PFSK-1 (cell line): ENCODE measurements around the gene ZMYM5.

Experiments used
- FOXP2 ChIP-seq: optimal IDR thresholded peaks from 2 replicates; pipeline ENCODE3; 2011; ENCODE audit warnings: borderline replicate concordance, control low read depth, inconsistent platforms; ENCODE audit not compliant: insufficient read depth; ENCODE audit errors: extremely low read length, extremely low read depth
- POLR2AphosphoS5 ChIP-seq: IDR thresholded peaks from 2 replicates; pipeline ENCODE4 v1.6.1; 2012; ENCODE audit warnings: low read depth, mild to moderate bottlenecking, control low read depth, low read length, moderate library complexity
- SIN3A ChIP-seq: IDR thresholded peaks from 2 replicates; pipeline ENCODE4 v1.6.1; 2012; ENCODE audit warnings: mild to moderate bottlenecking, low read length, moderate library complexity, borderline replicate concordance; ENCODE audit not compliant: insufficient read depth
- TAF1 ChIP-seq: IDR thresholded peaks from 2 replicates; pipeline ENCODE4 v1.6.1; 2012; ENCODE audit warnings: low read length, control low read depth, borderline replicate concordance; ENCODE audit not compliant: insufficient read depth
- TF ChIP-seq, protein P1 (sequence below), 2 experiments: IDR thresholded peaks; 2 replicates each; pipeline versions ENCODE4 v1.6.1 to v1.8.0; 2011 to 2012; ENCODE audit warnings: low read depth in 2 of 2, low read length in 2 of 2, control low read depth in 1 of 2, inconsistent platforms in 1 of 2, mild to moderate bottlenecking in 1 of 2, moderate library complexity in 1 of 2; ENCODE audit not compliant: insufficient read depth in 1 of 2

The ZMYM5 gene

DNA sequence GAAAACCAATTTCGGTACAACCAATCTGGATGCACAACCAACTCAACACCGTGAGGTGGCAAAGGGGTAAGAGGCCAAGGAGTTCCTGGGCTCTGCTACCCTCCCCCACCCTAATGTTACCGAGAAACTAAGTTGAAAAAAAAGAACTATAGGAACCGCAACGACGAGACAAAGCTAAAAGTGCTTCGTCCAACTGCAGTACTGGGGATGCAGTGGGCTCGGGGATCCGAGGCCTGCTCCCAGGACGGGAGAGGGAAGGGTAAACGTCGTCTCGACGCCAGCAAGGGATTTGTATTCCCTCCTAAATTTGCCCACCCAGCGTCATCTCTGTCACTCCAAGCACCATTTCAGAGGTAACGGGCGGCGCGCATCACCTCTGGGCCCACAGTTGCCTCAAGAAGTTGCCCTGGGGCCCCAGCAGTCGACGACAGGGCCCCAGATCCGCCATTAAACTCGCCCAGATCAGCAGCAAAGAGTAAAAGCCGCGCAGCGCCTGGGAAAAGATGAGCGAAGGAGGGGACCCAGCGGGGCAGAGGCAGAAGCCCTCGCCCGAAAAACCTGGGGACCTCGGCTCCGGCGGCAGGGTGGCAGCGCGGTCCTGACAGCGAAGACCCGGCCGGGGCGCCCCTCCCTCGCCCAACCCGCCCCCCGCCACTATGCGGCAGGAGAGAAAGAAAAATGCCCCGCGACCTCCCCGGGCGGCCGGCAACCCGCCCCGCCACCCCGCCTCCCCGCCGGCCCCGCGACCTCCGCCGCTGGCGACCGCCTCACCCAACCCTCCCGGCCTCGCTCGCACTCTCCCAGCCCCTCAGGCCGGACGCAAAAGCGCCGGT is 752 bp downstream of the ZMYM5 start:
- TF ChIP-seq SIN3A: no peak
- no peak for TF ChIP-seq POLR2AphosphoS5
- TF ChIP-seq, protein P1, sequence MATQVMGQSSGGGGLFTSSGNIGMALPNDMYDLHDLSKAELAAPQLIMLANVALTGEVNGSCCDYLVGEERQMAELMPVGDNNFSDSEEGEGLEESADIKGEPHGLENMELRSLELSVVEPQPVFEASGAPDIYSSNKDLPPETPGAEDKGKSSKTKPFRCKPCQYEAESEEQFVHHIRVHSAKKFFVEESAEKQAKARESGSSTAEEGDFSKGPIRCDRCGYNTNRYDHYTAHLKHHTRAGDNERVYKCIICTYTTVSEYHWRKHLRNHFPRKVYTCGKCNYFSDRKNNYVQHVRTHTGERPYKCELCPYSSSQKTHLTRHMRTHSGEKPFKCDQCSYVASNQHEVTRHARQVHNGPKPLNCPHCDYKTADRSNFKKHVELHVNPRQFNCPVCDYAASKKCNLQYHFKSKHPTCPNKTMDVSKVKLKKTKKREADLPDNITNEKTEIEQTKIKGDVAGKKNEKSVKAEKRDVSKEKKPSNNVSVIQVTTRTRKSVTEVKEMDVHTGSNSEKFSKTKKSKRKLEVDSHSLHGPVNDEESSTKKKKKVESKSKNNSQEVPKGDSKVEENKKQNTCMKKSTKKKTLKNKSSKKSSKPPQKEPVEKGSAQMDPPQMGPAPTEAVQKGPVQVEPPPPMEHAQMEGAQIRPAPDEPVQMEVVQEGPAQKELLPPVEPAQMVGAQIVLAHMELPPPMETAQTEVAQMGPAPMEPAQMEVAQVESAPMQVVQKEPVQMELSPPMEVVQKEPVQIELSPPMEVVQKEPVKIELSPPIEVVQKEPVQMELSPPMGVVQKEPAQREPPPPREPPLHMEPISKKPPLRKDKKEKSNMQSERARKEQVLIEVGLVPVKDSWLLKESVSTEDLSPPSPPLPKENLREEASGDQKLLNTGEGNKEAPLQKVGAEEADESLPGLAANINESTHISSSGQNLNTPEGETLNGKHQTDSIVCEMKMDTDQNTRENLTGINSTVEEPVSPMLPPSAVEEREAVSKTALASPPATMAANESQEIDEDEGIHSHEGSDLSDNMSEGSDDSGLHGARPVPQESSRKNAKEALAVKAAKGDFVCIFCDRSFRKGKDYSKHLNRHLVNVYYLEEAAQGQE (IDR thresholded peaks at IDR 0.05; ENCODE audit: insufficient read depth in 1 of 2, low read depth in 2 of 2, low read length in 2 of 2): no peak
- no peak for TF ChIP-seq TAF1
- no peak for TF ChIP-seq FOXP2

DNA sequence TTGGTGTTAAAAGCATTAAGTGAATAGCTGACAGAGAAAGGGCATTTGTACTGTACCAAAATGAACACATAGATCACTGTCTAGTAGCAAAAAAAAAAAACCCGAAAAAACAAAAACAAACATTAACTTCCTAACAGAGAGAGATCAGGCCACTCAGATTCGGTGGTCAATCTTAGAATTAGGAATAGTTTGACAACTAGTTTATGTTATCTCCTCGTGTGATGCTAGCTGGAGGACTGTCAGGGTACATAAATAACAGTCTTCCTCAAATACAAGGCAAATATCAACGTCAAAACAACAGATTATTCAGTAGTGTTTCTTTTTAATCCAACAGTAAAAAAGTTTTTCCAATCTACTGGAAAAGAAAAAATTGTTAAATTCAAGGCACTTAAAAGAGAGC is 1.7 kb downstream of the ZMYM5 start:
- TF ChIP-seq, protein P1 (IDR thresholded peaks at IDR 0.05; ENCODE audit: insufficient read depth in 1 of 2, low read depth in 2 of 2, low read length in 2 of 2): no peak
- TF ChIP-seq POLR2AphosphoS5 (no peak), SIN3A (no peak), FOXP2 (no peak), TAF1 (no peak)

DNA sequence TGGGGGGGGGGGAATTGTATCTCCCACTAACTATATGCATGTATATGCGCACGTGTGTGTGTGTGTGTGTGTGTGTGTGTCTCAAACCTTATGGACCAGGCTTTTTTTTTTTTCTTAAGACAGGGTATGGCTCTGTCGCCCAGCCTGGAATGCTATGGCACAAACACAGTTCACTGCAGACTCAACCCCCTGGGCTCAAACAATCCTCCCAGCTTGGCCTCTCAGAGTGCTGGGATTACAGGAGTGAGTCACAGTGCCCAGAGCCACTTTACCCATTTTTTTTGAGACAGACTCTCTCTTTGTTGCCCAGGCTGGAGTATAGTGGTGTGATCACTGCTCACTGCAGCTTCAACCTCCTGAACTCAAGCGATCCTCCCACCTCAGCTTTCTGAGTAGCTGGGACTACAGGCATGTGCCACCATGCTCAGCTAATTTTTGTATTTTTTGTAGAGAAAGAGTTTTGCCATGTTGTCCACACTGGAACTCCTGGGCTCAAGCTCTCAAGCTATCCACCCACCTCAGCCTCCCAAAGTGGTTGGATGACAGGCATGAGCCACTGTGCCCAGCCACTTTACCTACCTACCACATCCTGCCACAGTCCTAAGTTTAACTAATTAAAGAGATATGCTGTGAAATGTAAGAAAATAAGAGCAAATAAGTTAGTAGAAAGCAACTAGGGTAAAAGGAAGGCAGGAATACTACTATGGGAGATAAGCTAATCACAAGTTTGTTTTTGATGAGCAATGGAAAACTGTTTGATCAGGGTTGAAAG is 2.4 kb downstream of the ZMYM5 start:
- TF ChIP-seq, protein P1 (IDR thresholded peaks at IDR 0.05; ENCODE audit: insufficient read depth in 1 of 2, low read depth in 2 of 2, low read length in 2 of 2): no peak
- TF ChIP-seq TAF1 (no peak), POLR2AphosphoS5 (no peak), FOXP2 (no peak), SIN3A (no peak)

DNA sequence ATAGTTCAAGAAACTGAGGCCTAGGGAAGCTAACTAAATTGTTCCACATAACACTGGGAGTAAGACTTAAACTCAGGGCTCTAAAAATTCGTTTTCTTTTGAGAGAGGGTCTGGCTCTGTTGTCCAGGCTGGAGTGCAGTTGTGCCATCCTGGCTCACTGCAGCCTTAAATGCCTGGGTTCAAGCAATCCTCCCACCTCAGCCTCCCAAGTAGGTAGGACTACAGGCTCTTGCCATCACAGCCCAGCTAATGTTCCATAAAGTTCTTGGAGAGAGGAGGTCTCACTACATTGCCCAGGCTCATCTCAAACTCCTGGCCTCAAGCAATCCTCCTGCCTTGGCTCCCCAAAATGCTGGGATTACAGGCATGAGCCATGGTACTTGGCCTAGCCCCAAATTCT is 10.7 kb downstream of the ZMYM5 start:
- TF ChIP-seq, protein P1 (IDR thresholded peaks at IDR 0.05; ENCODE audit: insufficient read depth in 1 of 2, low read depth in 2 of 2, low read length in 2 of 2): no peak
- TF ChIP-seq SIN3A (no peak), POLR2AphosphoS5 (no peak), FOXP2 (no peak), TAF1 (no peak)
